Stimulated activated CD4-positive, alpha-beta T cell treated with anti-CD3 and anti-CD28 coated beads, Interleukin-1b, Interleukin-23, amount 100 ng/mL, for 1 hour (primary cell): ENCODE data around the gene NABP1.

Experiments used
- DNase-seq, 2 donors: peaks; one replicate each; pipeline ENCODE4 v3.0.0-alpha.2; 2020; ENCODE audit warnings: low read depth in 2 of 2

Gene NABP1

GRCh38 chr2:191680639-191681038 is 2.7 kb downstream of the NABP1 start:
- DNase-seq = no peak

- DNase-seq = no peak
Observed at GRCh38 chr2:191682126-191682525, 4.2 kb downstream of the NABP1 start.

GRCh38 chr2:191686066-191686465 is 8.1 kb downstream of the NABP1 start:
- DNase-seq = no peak

- no peak for DNase-seq
Observed at GRCh38 chr2:191686729-191687128, 8.8 kb downstream of the NABP1 start.

GRCh38 chr2:191687867-191688266 is 9.9 kb downstream of the NABP1 start:
- no peak for DNase-seq

- no peak for DNase-seq
Observed at GRCh38 chr2:191688934-191689695, 11.2 kb downstream of the NABP1 start.

- DNase-seq = no peak
Observed at GRCh38 chr2:191690327-191690726, 12.4 kb downstream of the NABP1 start.

- no peak for DNase-seq
Observed at GRCh38 chr2:191691016-191691735, 13.2 kb downstream of the NABP1 start.

GRCh38 chr2:191691898-191692297 is 14.0 kb downstream of the NABP1 start:
- no peak for DNase-seq

GRCh38 chr2:191692502-191693115 is 14.7 kb downstream of the NABP1 start:
- no peak for DNase-seq

- DNase-seq = no peak
Observed at GRCh38 chr2:191693166-191693565, 15.2 kb downstream of the NABP1 start.

- DNase-seq = no peak
Observed at GRCh38 chr2:191693778-191694177, 15.8 kb downstream of the NABP1 start.

GRCh38 chr2:191696001-191696400 is 18.1 kb downstream of the NABP1 start:
- DNase-seq = no peak

GRCh38 chr2:191696966-191697365 is 19.0 kb downstream of the NABP1 start:
- DNase-seq = no peak

- no peak for DNase-seq
Observed at GRCh38 chr2:191697870-191698269, 19.9 kb downstream of the NABP1 start.

GRCh38 chr2:191699341-191699945 is 21.5 kb downstream of the NABP1 start:
- no peak for DNase-seq

- no peak for DNase-seq
Observed at GRCh38 chr2:191701029-191701428, 23.1 kb downstream of the NABP1 start.

- no peak for DNase-seq
Observed at GRCh38 chr2:191701696-191702095, 23.8 kb downstream of the NABP1 start.

- DNase-seq = no peak
Observed at GRCh38 chr2:191703079-191703725, 25.3 kb downstream of the NABP1 start.

- DNase-seq = no peak
Observed at GRCh38 chr2:191705084-191705483, 27.1 kb downstream of the NABP1 start.

- no peak for DNase-seq
Observed at GRCh38 chr2:191705701-191706100, 27.8 kb downstream of the NABP1 start.

GRCh38 chr2:191706791-191707190 is 28.9 kb downstream of the NABP1 start:
- DNase-seq = no peak
